Transverse colon (tissue), 3 donors: Measurements from ENCODE around the gene AMER3.

ENCODE experiments used
- POLR2A ChIP-seq: fragments of 450-650 bp; IDR thresholded peaks from one replicate; pipeline ENCODE4 v1.6.1; 2016; ENCODE audit warnings: antibody characterized with exemption, mild to moderate bottlenecking, moderate library complexity
- TF ChIP-seq, protein P1 (sequence below), 5 experiments: fragments of 200-600 bp in 3 of 5; fragments of 450-650 bp in 2 of 5; sonication (generic) in 3 of 5; IDR thresholded peaks; 1 replicate in 2 of 5; 2 replicates in 3 of 5; pipeline ENCODE4 v1.5.1; 2016 to 2017; ENCODE audit warnings: antibody characterized with exemption in 5 of 5, inconsistent platforms in 3 of 5, mild to moderate bottlenecking in 2 of 5, moderate library complexity in 1 of 5

DNA sequence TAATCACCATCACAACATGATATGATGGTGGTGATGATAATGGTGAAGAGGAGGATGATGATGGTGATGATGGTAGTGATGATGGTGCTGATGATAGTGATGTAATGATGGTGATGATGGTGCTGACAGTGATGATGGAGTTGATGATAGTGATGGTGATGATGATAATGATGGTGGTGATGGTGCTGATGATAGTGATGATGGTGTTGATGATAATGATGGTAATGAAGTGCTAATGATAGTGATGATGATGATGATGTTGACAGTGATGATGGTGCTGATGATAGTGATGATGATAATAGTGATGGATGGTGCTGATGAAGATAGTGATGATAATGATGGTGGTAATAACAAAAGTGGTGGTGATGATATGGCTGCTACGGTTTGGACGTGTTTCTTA is 30.9 kb upstream of the AMER3 start:
- TF ChIP-seq, protein P1, sequence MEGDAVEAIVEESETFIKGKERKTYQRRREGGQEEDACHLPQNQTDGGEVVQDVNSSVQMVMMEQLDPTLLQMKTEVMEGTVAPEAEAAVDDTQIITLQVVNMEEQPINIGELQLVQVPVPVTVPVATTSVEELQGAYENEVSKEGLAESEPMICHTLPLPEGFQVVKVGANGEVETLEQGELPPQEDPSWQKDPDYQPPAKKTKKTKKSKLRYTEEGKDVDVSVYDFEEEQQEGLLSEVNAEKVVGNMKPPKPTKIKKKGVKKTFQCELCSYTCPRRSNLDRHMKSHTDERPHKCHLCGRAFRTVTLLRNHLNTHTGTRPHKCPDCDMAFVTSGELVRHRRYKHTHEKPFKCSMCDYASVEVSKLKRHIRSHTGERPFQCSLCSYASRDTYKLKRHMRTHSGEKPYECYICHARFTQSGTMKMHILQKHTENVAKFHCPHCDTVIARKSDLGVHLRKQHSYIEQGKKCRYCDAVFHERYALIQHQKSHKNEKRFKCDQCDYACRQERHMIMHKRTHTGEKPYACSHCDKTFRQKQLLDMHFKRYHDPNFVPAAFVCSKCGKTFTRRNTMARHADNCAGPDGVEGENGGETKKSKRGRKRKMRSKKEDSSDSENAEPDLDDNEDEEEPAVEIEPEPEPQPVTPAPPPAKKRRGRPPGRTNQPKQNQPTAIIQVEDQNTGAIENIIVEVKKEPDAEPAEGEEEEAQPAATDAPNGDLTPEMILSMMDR (IDR thresholded peaks at IDR 0.05) = no peak
- no peak for TF ChIP-seq POLR2A
